Measurements from ENCODE around the gene STXBP5. TPM values are rescaled to one million over a fixed set of nuclear protein-coding genes. Genes with fewer than 3 reads are reported as not detected.

STXBP5 gene
- total and polyA plus RNA-seq, 9 of the 15 experiments (the other 6 are each of a cell fraction or from before 2014, with no cell fraction given) = 23.3 to 172 (median 71.5) TPM

GRCh38 chr6:147177286-147177685, 26.9 kb upstream of the STXBP5 start:
- 61% methylated on average over 3 of the region's 3 CpGs for WGBS (ENCODE audit: insufficient coverage, low coverage, missing lambda C conversion rate)
- no peak overlapping the region for H3K9ac ChIP-seq (ENCODE audit: insufficient read depth in 1 of 2, low read depth in 2 of 2, low read length in 2 of 2)
- DNase-seq (ENCODE audit: extremely low read depth in 1 of 4, low spot score in 3 of 4) (no peak), ATAC-seq (no peak), FAIRE-seq (no peak)
- no peaks in the 10 kb centered on the region for H3K9me3 ChIP-seq (replicated peaks; ENCODE audit: control insufficient read depth, insufficient read depth, low read depth, low read length)
- peaks cover 0 to 26% of the 10 kb centered on the region in 2 experiments; a peak in 3 of 5 replicates for H3K4me1 ChIP-seq (replicated peaks in 1 of 2; ENCODE audit: control insufficient read depth in 2 of 2, insufficient read depth in 2 of 2, low read length in 2 of 2)
- H3K36me3 ChIP-seq (ENCODE audit: control insufficient read depth, insufficient read depth, low read length) = no peaks in the 10 kb centered on the region
- H2AFZ ChIP-seq (ENCODE audit: low read depth, low read length) = no peak overlapping the region
- ChIA-PET POLR2A (interaction anchor here (0.6 to 1.2 kb wide), 4 partner anchors 25 to 135 kb away, joined by 3 to 6 read pairs (median 4); no protein-coding TSS in a partner anchor), CTCF (ENCODE audit: low intra/inter-chr PET ratio) (no interaction called here)
- no peaks in the 10 kb centered on the region for H4K20me1 ChIP-seq (replicated peaks; ENCODE audit: control insufficient read depth, insufficient read depth, low read length)
- no peaks in the 10 kb centered on the region for H3K27me3 ChIP-seq (ENCODE audit: control insufficient read depth in 2 of 2, insufficient read depth in 2 of 2, low read length in 2 of 2)
- H3K4me2 ChIP-seq (ENCODE audit: insufficient read depth, low read length) = no peak overlapping the region
- no TSS peak for BruUV-seq (replicated peaks)
- no peaks in the 10 kb centered on the region for H3K9me1 ChIP-seq (ENCODE audit: control insufficient read depth, insufficient read depth, low read length)
- no peak overlapping the region for H3K27ac ChIP-seq (ENCODE audit: extremely low read depth, low read depth, low read length)
- H3K4me3 ChIP-seq = no peak overlapping the region
- no peaks in the 10 kb centered on the region for H3K79me2 ChIP-seq (ENCODE audit: control insufficient read depth, insufficient read depth, low read length)
- TF ChIP-seq FOSL1 (tag; conservative IDR thresholded peaks at IDR 0.05) (peak; percentile 69), CXXC5 (CRISPR knock-in tag; IDR thresholded peaks at IDR 0.05) (no peak)
- intact Hi-C loops (cut with micrococcal nuclease) (no loop called here), in situ Hi-C loops (cut with MboI) (no loop called here)

- BruUV-seq (replicated peaks) = no TSS peak
- FAIRE-seq = no peak
- TF ChIP-seq ZNF316 (IDR thresholded peaks at IDR 0.05) (peak; percentile 92), MAFK (IDR thresholded peaks at IDR 0.05; ENCODE audit: low read length) (peak; percentile 37; the same call in 1 of the 2 replicates), C11orf30 (IDR thresholded peaks at IDR 0.05; ENCODE audit: low read depth) (peak; percentile 66; the same call in 1 of the 2 replicates), MAFF (IDR thresholded peaks at IDR 0.05; ENCODE audit: low read length) (peak; percentile 43), HDAC1 (IDR thresholded peaks at IDR 0.05) (no peak)
- H3K79me2 ChIP-seq (ENCODE audit: control insufficient read depth, insufficient read depth, low read length) = no peaks in the 10 kb centered on the region
- no peak overlapping the region for H3K27ac ChIP-seq (ENCODE audit: extremely low read depth, low read depth, low read length)
- CTCF ChIA-PET (ENCODE audit: low intra/inter-chr PET ratio) = no interaction called here
- no peaks in the 10 kb centered on the region for H3K9me3 ChIP-seq (replicated peaks; ENCODE audit: control insufficient read depth, insufficient read depth, low read depth, low read length)
- H3K9ac ChIP-seq (ENCODE audit: insufficient read depth in 1 of 2, low read depth in 2 of 2, low read length in 2 of 2) = no peak overlapping the region
- no peak overlapping the region for H3K4me3 ChIP-seq
- no peak overlapping the region for H3K4me2 ChIP-seq (ENCODE audit: insufficient read depth, low read length)
- POLR2A ChIA-PET = interaction anchor here (1.7 to 2.0 kb wide), 2 partner anchors 19 to 24 kb away, joined by 6 read pairs; no protein-coding TSS in a partner anchor
- H3K36me3 ChIP-seq (ENCODE audit: control insufficient read depth, insufficient read depth, low read length) = no peaks in the 10 kb centered on the region
- no peak for ATAC-seq
- DNase-seq (ENCODE audit: extremely low read depth in 1 of 4, low spot score in 3 of 4) = no peak
- no peaks in the 10 kb centered on the region for H3K27me3 ChIP-seq (ENCODE audit: control insufficient read depth in 2 of 2, insufficient read depth in 2 of 2, low read length in 2 of 2)
- peaks cover 0 to 18% of the 10 kb centered on the region in 2 experiments; a peak in 3 of 5 replicates for H3K4me1 ChIP-seq (replicated peaks in 1 of 2; ENCODE audit: control insufficient read depth in 2 of 2, insufficient read depth in 2 of 2, low read length in 2 of 2)
- no peak overlapping the region for H2AFZ ChIP-seq (ENCODE audit: low read depth, low read length)
- in situ Hi-C loops (cut with MboI) = no loop called here
- no peaks in the 10 kb centered on the region for H4K20me1 ChIP-seq (replicated peaks; ENCODE audit: control insufficient read depth, insufficient read depth, low read length)
- H3K9me1 ChIP-seq (ENCODE audit: control insufficient read depth, insufficient read depth, low read length) = no peaks in the 10 kb centered on the region
- intact Hi-C loops (cut with micrococcal nuclease) = no loop called here
These were observed 25.9 kb upstream of the STXBP5 start for GRCh38 chr6:147178355-147178754.

Measured in K562 (cell line).